Measurements from ENCODE around the gene PACRG. TPM values are rescaled to one million over a fixed set of nuclear protein-coding genes. Genes with fewer than 3 reads are reported as not detected.

The PACRG gene
- total and polyA plus RNA-seq, 10 of the 15 experiments (the other 5 are each of a cell fraction or from before 2014, with no cell fraction given): not detected

GRCh38 chr6:163328411-163328810 lies 600.6 kb downstream of the PACRG start:
- H3K9ac ChIP-seq (ENCODE audit: control insufficient read depth, insufficient read depth, low read length): no peak overlapping the region
- H3K4me3 ChIP-seq: no peak overlapping the region
- no peak overlapping the region for H2AFZ ChIP-seq (ENCODE audit: control insufficient read depth, low read depth, low read length)
- H3K4me2 ChIP-seq (ENCODE audit: control insufficient read depth, insufficient read depth): no peak overlapping the region
- H3K36me3 ChIP-seq (ENCODE audit: control insufficient read depth in 2 of 2, insufficient read depth in 2 of 2, low read length in 1 of 2): no peaks in the 10 kb centered on the region
- H3K9me3 ChIP-seq (replicated peaks; ENCODE audit: control insufficient read depth, insufficient read depth, low read length): no peaks in the 10 kb centered on the region; the same call in 2 of the 3 replicates
- ChIA-PET CTCF (no interaction called here), RAD21 (ENCODE audit: unreplicated experiment) (no interaction called here), SMC1A (ENCODE audit: uncharacterized antibody, unreplicated experiment) (no interaction called here), POLR2A (no interaction called here)
- DNase-seq (ENCODE audit: low read depth, low spot score) (no peak), FAIRE-seq (no peak), ATAC-seq (no peak)
- in situ Hi-C loops (cut with MboI): no loop called here
- BruUV-seq (replicated peaks): no TSS peak
- no peaks in the 10 kb centered on the region for H4K20me1 ChIP-seq (ENCODE audit: control insufficient read depth, insufficient read depth)
- H3K27ac ChIP-seq (ENCODE audit: control insufficient read depth, insufficient read depth): no peak overlapping the region
- H3K79me2 ChIP-seq (ENCODE audit: control insufficient read depth, insufficient read depth, low read length): no peaks in the 10 kb centered on the region
- 92% methylated on average over 11 of the region's 11 CpGs for WGBS (ENCODE audit: insufficient coverage, insufficient replicate concordance, low lambda C conversion rate, missing lambda C conversion rate)
- no peaks in the 10 kb centered on the region for H3K4me1 ChIP-seq (ENCODE audit: control insufficient read depth, insufficient read depth, low read length)
- intact Hi-C loops (cut with micrococcal nuclease; ENCODE audit: unreplicated experiment): no loop called here
- no peaks in the 10 kb centered on the region for H3K27me3 ChIP-seq (replicated peaks in 1 of 2; ENCODE audit: control insufficient read depth in 2 of 2, insufficient read depth in 2 of 2, low read length in 1 of 2)
- TF ChIP-seq, protein P1, sequence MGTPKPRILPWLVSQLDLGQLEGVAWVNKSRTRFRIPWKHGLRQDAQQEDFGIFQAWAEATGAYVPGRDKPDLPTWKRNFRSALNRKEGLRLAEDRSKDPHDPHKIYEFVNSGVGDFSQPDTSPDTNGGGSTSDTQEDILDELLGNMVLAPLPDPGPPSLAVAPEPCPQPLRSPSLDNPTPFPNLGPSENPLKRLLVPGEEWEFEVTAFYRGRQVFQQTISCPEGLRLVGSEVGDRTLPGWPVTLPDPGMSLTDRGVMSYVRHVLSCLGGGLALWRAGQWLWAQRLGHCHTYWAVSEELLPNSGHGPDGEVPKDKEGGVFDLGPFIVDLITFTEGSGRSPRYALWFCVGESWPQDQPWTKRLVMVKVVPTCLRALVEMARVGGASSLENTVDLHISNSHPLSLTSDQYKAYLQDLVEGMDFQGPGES (IDR thresholded peaks at IDR 0.05): no peak
- TF ChIP-seq, protein P2, sequence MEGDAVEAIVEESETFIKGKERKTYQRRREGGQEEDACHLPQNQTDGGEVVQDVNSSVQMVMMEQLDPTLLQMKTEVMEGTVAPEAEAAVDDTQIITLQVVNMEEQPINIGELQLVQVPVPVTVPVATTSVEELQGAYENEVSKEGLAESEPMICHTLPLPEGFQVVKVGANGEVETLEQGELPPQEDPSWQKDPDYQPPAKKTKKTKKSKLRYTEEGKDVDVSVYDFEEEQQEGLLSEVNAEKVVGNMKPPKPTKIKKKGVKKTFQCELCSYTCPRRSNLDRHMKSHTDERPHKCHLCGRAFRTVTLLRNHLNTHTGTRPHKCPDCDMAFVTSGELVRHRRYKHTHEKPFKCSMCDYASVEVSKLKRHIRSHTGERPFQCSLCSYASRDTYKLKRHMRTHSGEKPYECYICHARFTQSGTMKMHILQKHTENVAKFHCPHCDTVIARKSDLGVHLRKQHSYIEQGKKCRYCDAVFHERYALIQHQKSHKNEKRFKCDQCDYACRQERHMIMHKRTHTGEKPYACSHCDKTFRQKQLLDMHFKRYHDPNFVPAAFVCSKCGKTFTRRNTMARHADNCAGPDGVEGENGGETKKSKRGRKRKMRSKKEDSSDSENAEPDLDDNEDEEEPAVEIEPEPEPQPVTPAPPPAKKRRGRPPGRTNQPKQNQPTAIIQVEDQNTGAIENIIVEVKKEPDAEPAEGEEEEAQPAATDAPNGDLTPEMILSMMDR (IDR thresholded peaks at IDR 0.05 in 2 of 3, conservative IDR thresholded peaks at IDR 0.05 in 1 of 3; ENCODE audit: control insufficient read depth in 2 of 3, extremely low read depth in 1 of 3, insufficient read depth in 1 of 3, low read depth in 3 of 3, low read length in 3 of 3): no peak
- TF ChIP-seq BMI1 (IDR thresholded peaks at IDR 0.05; ENCODE audit: borderline replicate concordance) (no peak), CREB1 (IDR thresholded peaks at IDR 0.05; ENCODE audit: low read depth) (no peak), CEBPZ (IDR thresholded peaks at IDR 0.05; ENCODE audit: low read depth, low read length) (no peak), MEF2A (IDR thresholded peaks at IDR 0.05; ENCODE audit: insufficient read depth, low read depth, low read length) (no peak), RFX5 (IDR thresholded peaks at IDR 0.05; ENCODE audit: low read depth, low read length) (no peak), LARP7 (IDR thresholded peaks at IDR 0.05) (no peak), POLR2AphosphoS5 (IDR thresholded peaks at IDR 0.05; ENCODE audit: low read length) (no peak), ATF7 (IDR thresholded peaks at IDR 0.05; ENCODE audit: low read depth) (no peak), NRF1 (conservative IDR thresholded peaks at IDR 0.05; ENCODE audit: low read depth, low read length) (no peak), SREBF2 (IDR thresholded peaks at IDR 0.05; ENCODE audit: low read length) (no peak), EED (IDR thresholded peaks at IDR 0.05; ENCODE audit: low read depth) (no peak), PBX3 (IDR thresholded peaks at IDR 0.05; ENCODE audit: insufficient replicate concordance, low read depth, low read length) (no peak)
- TF ChIP-seq, protein P3, sequence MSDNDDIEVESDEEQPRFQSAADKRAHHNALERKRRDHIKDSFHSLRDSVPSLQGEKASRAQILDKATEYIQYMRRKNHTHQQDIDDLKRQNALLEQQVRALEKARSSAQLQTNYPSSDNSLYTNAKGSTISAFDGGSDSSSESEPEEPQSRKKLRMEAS (IDR thresholded peaks at IDR 0.05; ENCODE audit: low read depth, low read length): no peak
